Omental fat pad (tissue), 4 donors: ENCODE results near the gene GADD45A. TPM values are rescaled to one million over a fixed set of nuclear protein-coding genes. Genes with fewer than 3 reads are reported as not detected.

Experiments
- ATAC-seq: fragments of 150-250 bp; one replicate; pipeline ENCODE4 v1.9.1; 2016; ENCODE audit warnings: mild to moderate bottlenecking, moderate library complexity; ENCODE audit not compliant: low FRiP score
- DNase-seq: peaks from one replicate; pipeline ENCODE4 v3.0.0-alpha.2; 2019; ENCODE audit warnings: low spot score
- total RNA-seq, 4 donors: library from RNA; depleted of rRNA; stranded (reverse); fragments of >200 nt; gene quantifications; one replicate each; pipeline ENCODE4 v1.1.0, GENCODE V29; 2016
- TF ChIP-seq, protein P1 (sequence below), 3 donors: fragments of 450-650 bp; IDR thresholded peaks; one replicate each; pipeline ENCODE4 v1.5.1; 2016 to 2017; ENCODE audit warnings: antibody characterized with exemption in 3 of 3, mild to moderate bottlenecking in 3 of 3, moderate library complexity in 2 of 3

Gene GADD45A
- total RNA-seq, 4 donors from 2014 or later, result 31.7 to 115 (median 67.2) TPM

DNA sequence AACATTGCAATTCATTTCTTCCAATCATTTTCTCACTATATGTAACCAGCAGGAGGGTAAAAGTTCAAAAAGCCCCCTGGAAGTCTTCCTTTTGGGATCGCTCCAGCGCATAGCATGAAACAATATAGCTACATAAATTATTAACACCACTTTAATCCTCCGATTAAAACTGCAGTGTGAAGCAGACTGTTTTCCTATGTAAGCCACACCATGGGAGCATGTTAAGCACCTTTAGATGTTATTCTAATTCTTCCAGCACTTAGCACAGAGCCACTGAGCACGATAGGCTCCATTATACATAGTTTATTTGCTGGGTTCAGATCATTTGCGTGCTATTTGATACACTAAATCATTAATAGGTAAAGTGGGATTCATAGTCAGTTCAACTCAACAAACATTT is 18.4 kb upstream of the GADD45A start:
- DNase-seq (no peak), ATAC-seq (no peak)
- TF ChIP-seq, protein P1, sequence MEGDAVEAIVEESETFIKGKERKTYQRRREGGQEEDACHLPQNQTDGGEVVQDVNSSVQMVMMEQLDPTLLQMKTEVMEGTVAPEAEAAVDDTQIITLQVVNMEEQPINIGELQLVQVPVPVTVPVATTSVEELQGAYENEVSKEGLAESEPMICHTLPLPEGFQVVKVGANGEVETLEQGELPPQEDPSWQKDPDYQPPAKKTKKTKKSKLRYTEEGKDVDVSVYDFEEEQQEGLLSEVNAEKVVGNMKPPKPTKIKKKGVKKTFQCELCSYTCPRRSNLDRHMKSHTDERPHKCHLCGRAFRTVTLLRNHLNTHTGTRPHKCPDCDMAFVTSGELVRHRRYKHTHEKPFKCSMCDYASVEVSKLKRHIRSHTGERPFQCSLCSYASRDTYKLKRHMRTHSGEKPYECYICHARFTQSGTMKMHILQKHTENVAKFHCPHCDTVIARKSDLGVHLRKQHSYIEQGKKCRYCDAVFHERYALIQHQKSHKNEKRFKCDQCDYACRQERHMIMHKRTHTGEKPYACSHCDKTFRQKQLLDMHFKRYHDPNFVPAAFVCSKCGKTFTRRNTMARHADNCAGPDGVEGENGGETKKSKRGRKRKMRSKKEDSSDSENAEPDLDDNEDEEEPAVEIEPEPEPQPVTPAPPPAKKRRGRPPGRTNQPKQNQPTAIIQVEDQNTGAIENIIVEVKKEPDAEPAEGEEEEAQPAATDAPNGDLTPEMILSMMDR (IDR thresholded peaks at IDR 0.05), result no peak

- DNase-seq (no peak), ATAC-seq (no peak)
- TF ChIP-seq, protein P1 (IDR thresholded peaks at IDR 0.05), result no peak
Measured at GRCh38 chr1:67668660-67669059, 16.3 kb upstream of the GADD45A start.

- TF ChIP-seq, protein P1 (IDR thresholded peaks at IDR 0.05), result no peak
- no peak for DNase-seq
- no peak for ATAC-seq
Measured at GRCh38 chr1:67672260-67672803, 12.7 kb upstream of the GADD45A start.

DNA sequence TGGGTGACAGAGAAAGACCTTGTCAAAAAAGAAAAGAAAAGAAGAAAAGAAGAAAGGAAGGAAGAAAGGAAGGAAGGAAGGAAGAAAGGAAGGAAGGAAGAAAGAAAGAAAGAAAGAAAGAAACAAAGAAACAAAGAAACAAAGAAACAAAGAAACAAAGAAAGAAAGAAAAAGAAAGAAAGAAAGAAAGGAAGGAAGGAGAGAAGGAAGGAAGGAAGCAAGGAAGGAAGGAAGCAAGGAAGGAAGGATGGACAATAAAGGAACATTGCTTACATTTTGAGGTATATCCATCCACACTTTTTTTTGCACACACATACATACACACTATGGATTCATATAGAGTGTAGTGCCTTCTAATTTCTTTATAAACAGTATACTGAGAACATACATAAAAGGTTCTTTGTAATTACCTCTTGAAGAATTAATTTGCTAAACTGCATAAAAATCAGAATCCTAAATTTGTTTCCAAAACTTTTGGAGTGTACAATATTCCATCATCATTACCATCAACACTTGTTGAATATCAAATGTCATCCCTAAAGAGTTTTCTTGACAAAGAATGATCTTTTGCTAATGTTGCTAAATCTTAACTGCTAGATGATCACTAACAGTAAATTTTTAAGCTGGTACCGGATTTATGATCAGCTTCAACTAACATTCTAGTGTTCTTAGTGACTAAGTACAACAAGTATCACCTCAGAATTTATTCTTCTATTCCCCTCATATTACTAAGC is 11.4 kb upstream of the GADD45A start:
- DNase-seq, result no peak
- TF ChIP-seq, protein P1 (IDR thresholded peaks at IDR 0.05), result no peak
- ATAC-seq, result no peak

DNA sequence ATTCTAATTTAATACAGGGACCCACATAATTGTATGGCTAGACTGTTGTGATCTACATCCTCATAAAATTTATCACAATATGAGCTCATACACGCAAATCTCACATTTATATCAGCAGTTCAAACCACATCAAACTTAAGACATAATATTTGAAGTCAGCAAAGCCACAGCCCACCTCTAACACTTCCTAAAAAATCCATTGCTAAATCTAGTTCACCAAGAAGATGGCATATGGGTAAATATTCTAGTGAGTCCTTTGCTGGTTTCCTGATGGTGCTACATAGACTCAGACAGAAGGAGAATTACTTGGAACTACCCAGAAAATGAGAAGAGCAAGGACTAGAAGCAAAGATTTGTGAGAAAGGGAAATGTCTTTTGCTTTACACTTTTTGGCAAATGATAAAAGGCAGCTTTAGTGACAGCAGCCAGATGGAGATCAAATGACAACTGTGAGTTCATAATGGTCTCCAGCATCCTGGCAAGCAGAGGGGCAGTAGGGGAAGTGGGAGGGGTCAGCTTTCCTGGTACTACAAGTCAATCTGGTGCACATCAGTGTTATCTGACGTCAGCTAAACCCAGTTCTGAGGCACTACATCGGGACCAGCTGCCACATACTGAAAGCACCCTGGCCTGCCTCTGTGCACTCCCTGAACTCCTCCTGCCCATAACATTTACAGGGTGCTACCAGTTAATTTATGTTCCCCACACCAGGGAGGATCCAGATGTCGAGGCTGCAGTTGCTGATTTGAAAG is 10.6 kb upstream of the GADD45A start:
- TF ChIP-seq, protein P1 (IDR thresholded peaks at IDR 0.05), result no peak
- no peak for ATAC-seq
- no peak for DNase-seq

DNA sequence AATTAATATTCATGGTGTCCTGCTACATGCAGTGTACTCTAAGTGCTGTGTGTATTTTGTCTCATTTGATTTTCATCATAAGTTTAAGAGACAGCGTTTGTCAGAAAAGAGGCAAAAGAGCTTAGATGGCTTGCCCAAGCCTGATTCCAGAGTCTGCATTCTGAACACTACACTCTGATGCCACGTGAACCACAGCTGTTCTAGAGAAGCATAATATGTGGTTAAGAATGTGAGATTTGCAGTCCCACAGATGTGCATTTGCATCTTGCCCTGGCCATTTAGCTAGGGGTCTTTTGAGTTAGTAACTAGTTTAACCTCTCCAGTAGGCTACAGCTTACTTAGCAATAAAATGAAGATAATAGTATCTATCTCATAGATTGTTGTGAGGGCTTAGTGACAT is 9.2 kb upstream of the GADD45A start:
- DNase-seq (no peak), ATAC-seq (no peak)
- TF ChIP-seq, protein P1 (IDR thresholded peaks at IDR 0.05), result no peak
